ENCODE results near the gene MEIOC. TPM values are rescaled to one million over a fixed set of nuclear protein-coding genes. Genes with fewer than 3 reads are reported as not detected.

Gene MEIOC
- total and polyA plus RNA-seq, 2 of the 8 experiments (the other 6 are each of a cell fraction or from before 2014, with no cell fraction given), result 4.2 to 4.8 TPM

DNA sequence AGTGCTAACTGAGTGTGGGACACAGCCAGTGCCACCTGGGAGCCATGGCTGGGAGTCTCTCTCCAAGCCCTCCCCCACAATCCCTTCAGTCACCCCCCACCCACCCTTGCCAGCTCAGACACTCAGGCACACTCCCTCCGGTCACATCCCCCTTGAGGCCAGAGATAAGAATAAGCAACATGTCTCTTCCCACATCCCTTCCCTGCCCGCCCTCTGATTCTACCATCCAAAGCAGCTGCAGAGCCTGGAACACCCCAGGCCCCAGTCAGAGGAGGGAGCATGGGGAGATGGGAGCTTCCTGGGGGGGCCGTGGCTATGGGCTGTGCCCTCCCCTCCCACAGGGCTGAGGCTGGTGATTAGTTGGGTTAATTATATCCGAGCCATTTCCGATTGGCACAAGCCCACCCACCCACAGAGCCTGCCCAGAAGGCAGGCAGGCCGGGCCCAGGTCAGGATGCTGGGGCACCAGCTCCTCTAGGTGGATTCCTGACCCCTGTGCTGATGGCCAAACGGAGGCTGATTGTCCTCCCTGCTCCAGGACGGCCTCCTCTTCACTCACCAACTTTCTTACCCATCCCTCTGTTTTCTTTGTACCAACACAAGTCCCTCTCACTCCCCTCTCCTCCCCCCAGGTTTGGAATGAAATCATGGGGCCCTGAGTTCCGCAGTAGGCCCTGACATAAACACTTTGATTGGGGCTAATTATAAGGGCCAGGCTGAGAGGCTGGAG, 28.6 kb upstream of the MEIOC start (continued):
- TF ChIP-seq CHD2 (IDR thresholded peaks at IDR 0.05; ENCODE audit: low read length) (no peak), NRF1 (IDR thresholded peaks at IDR 0.05; ENCODE audit: low read depth, low read length) (no peak), GABPA (IDR thresholded peaks at IDR 0.05; ENCODE audit: borderline replicate concordance, insufficient read depth, low read length) (no peak), ASH2L (IDR thresholded peaks at IDR 0.05; ENCODE audit: low read length) (no peak), RFX5 (IDR thresholded peaks at IDR 0.05; ENCODE audit: borderline replicate concordance, low read depth, low read length) (no peak), CBX8 (IDR thresholded peaks at IDR 0.05; ENCODE audit: borderline replicate concordance, low read depth, low read length) (no peak), RXRA (IDR thresholded peaks at IDR 0.05; ENCODE audit: insufficient read depth, low read depth, low read length) (no peak), KDM1A (IDR thresholded peaks at IDR 0.05; ENCODE audit: borderline replicate concordance, low read length) (no peak), SRF (IDR thresholded peaks at IDR 0.05; ENCODE audit: low read depth, low read length) (no peak)

Measured in H1 (cell line).